ENCODE results near the gene LIMA1.
"Not testable (repeated sequence)": the region's sequence is repeated elsewhere in the genome, so short reads cannot be mapped to it uniquely, and the experiment has no call there.

The LIMA1 gene

GRCh38 chr12:50283229-50283923, at the start of gene LIMA1:
LIMA1 (minus strand) TSS chr12:50283520; CDS start chr12:50248751, 34,769 bp downstream.
- peak; percentile 31 to 91 (median 72) for DNase-seq

- no peak for DNase-seq
These were observed 48.4 kb upstream of the LIMA1 start for GRCh38 chr12:50331745-50332144.

- not testable (repeated sequence) for DNase-seq
These were observed 45.3 kb upstream of the LIMA1 start for GRCh38 chr12:50328664-50329063.

- DNase-seq = no peak
These were observed 43.4 kb upstream of the LIMA1 start for GRCh38 chr12:50326590-50327284.

- no peak for DNase-seq
These were observed 42.6 kb upstream of the LIMA1 start for GRCh38 chr12:50325890-50326391.

GRCh38 chr12:50324770-50325169, 41.5 kb upstream of the LIMA1 start:
- DNase-seq = not testable (repeated sequence)

GRCh38 chr12:50324077-50324476, 40.8 kb upstream of the LIMA1 start:
- DNase-seq = not testable (repeated sequence)

GRCh38 chr12:50322206-50322605, 38.9 kb upstream of the LIMA1 start:
- DNase-seq = no peak

- no peak for DNase-seq
These were observed 33.9 kb upstream of the LIMA1 start for GRCh38 chr12:50317203-50317602.

GRCh38 chr12:50315803-50316202, 32.5 kb upstream of the LIMA1 start:
- no peak for DNase-seq

GRCh38 chr12:50314636-50315312, 31.5 kb upstream of the LIMA1 start:
- no peak for DNase-seq

GRCh38 chr12:50313971-50314370, 30.7 kb upstream of the LIMA1 start:
- not testable (repeated sequence) for DNase-seq

GRCh38 chr12:50313256-50313931, 30.1 kb upstream of the LIMA1 start:
- no peak for DNase-seq

GRCh38 chr12:50311858-50312609, 28.7 kb upstream of the LIMA1 start:
- DNase-seq = not testable (repeated sequence)

GRCh38 chr12:50309950-50310349, 26.6 kb upstream of the LIMA1 start:
- no peak for DNase-seq

- no peak for DNase-seq
These were observed 19.4 kb upstream of the LIMA1 start for GRCh38 chr12:50302686-50303085.

GRCh38 chr12:50297996-50298395, 14.7 kb upstream of the LIMA1 start:
- no peak for DNase-seq

GRCh38 chr12:50297027-50297426, 13.7 kb upstream of the LIMA1 start:
- no peak for DNase-seq

GRCh38 chr12:50296554-50296953, 13.2 kb upstream of the LIMA1 start:
- no peak for DNase-seq

- no peak for DNase-seq
These were observed 8.1 kb upstream of the LIMA1 start for GRCh38 chr12:50291377-50291776.

- DNase-seq = not testable (repeated sequence)
These were observed 7.4 kb upstream of the LIMA1 start for GRCh38 chr12:50290692-50291091.

Data from amygdala (tissue), 56 donors.